OCI-LY1 (cell line): ENCODE results near the gene MOB2.

ENCODE experiments used
- H2AFZ ChIP-seq: fragments of 200-600 bp; sonication (generic), shearing (Covaris generic); 2 replicates; pipeline ENCODE4 v1.6.0; 2014; ENCODE audit warnings: antibody characterized with exemption, mild to moderate bottlenecking, low read length
- H3F3A ChIP-seq: fragments of 200-600 bp; sonication (generic), shearing (Covaris generic); 2 replicates; pipeline ENCODE4 v1.6.0; 2014; ENCODE audit warnings: mild to moderate bottlenecking, antibody characterized with exemption, low read length, moderate library complexity; ENCODE audit not compliant: insufficient read depth
- H3K27ac ChIP-seq: fragments of 200-600 bp; sonication (generic); 2 replicates; pipeline ENCODE4 v1.5.1; 2014; ENCODE audit warnings: low read length, mixed run types, mild to moderate bottlenecking, low read depth; ENCODE audit not compliant: poor library complexity, severe bottlenecking
- H3K27me3 ChIP-seq: fragments of 200-600 bp; sonication (generic); 2 replicates; pipeline ENCODE4 v1.6.0; 2014; ENCODE audit warnings: antibody characterized with exemption, mild to moderate bottlenecking, low read length, moderate library complexity; ENCODE audit not compliant: insufficient read depth
- H3K36me3 ChIP-seq: fragments of 200-600 bp; sonication (generic); 2 replicates; pipeline ENCODE4 v1.6.1; 2014; ENCODE audit warnings: mild to moderate bottlenecking, antibody characterized with exemption, low read length, moderate library complexity, mixed read lengths; ENCODE audit not compliant: insufficient read depth
- H3K4me1 ChIP-seq: fragments of 200-600 bp; sonication (generic); 2 replicates; pipeline ENCODE4 v1.5.1; 2014; ENCODE audit warnings: mild to moderate bottlenecking, low read length, moderate library complexity; ENCODE audit not compliant: insufficient read depth, severe bottlenecking
- H3K4me2 ChIP-seq: fragments of 200-600 bp; sonication (generic), shearing (Covaris generic); 2 replicates; pipeline ENCODE4 v1.6.1; 2014; ENCODE audit warnings: low read length
- H3K4me3 ChIP-seq: fragments of 200-600 bp; sonication (generic); 2 replicates; pipeline ENCODE4 v1.5.1; 2014; ENCODE audit warnings: low read length, low read depth, mild to moderate bottlenecking, mixed read lengths; ENCODE audit not compliant: poor library complexity, severe bottlenecking
- H3K79me2 ChIP-seq: fragments of 200-600 bp; shearing (Covaris generic); 2 replicates; pipeline ENCODE4 v1.6.1; 2016; ENCODE audit warnings: mixed run types, low read length, mixed read lengths; ENCODE audit not compliant: insufficient read depth
- H3K9ac ChIP-seq: fragments of 200-600 bp; sonication (generic), shearing (Covaris generic); 2 replicates; pipeline ENCODE4 v1.6.1; 2014; ENCODE audit warnings: mild to moderate bottlenecking, low read length, mixed read lengths
- H3K9me2 ChIP-seq: fragments of 200-600 bp; sonication (generic), shearing (Covaris generic); 2 replicates; pipeline ENCODE4 v1.6.1; 2014; ENCODE audit warnings: low read depth, mild to moderate bottlenecking, low read length, mixed read lengths
- H3K9me3 ChIP-seq: fragments of 200-600 bp; shearing (Covaris generic); 2 replicates; pipeline ENCODE4 v1.6.1; 2014; ENCODE audit warnings: low read length, mixed read lengths
- H4K20me1 ChIP-seq: fragments of 200-600 bp; sonication (generic), shearing (Covaris generic); 2 replicates; pipeline ENCODE4 v1.6.0; 2016; ENCODE audit warnings: mild to moderate bottlenecking, low read length; ENCODE audit not compliant: insufficient read depth
- CTCF ChIP-seq: fragments of 200-600 bp; sonication (generic), shearing (Covaris generic); IDR thresholded peaks from 2 replicates; pipeline ENCODE4 v1.5.1; 2017; ENCODE audit warnings: mild to moderate bottlenecking, antibody characterized with exemption, low read length, moderate library complexity, mixed read lengths
- EZH2 ChIP-seq: fragments of 200-600 bp; sonication (generic), shearing (Covaris generic); IDR thresholded peaks from 2 replicates; pipeline ENCODE4 v1.8.0; 2017; ENCODE audit warnings: borderline replicate concordance, mixed run types, mild to moderate bottlenecking, antibody characterized with exemption, low read length, moderate library complexity, mixed read lengths

The MOB2 gene

DNA sequence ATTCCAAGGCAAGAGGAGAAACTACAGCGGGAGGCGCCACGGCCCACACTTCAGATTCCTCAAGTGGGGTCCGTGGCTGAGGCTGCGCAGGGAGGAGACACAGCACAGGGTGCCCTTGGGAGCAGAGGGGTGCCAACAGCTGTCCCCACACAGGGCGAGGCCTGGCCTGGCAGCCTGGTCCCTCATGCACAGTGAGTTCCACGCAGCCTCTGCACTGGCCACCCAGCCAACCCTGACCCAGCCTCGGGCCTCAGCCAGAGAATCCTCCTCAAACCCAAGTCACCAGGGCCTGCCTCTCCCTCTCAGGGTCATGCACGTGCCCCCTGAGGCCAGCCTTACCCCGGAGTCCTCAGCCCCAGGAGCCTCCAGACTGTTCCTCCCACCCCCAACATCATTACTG lies 22.4 kb upstream of the MOB2 start:
- Histone ChIP-seq H4K20me1 (no peaks in the 10 kb centered on the region), H3K27me3 (no peaks in the 10 kb centered on the region), H3K36me3 (no peaks in the 10 kb centered on the region; the same call in 1 of the 2 replicates), H3K9me3 (no peaks in the 10 kb centered on the region), H3K4me3 (no peak overlapping the region), H3K27ac (no peak overlapping the region), H3K79me2 (no peaks in the 10 kb centered on the region), H3K4me1 (peaks cover 6% of the 10 kb centered on the region), H3K4me2 (no peak overlapping the region), H2AFZ (no peak overlapping the region), H3K9me2 (no peaks in the 10 kb centered on the region), H3F3A (peaks cover 8% of the 10 kb centered on the region), H3K9ac (no peak overlapping the region)
- TF ChIP-seq CTCF (no peak), EZH2 (no peak)

DNA sequence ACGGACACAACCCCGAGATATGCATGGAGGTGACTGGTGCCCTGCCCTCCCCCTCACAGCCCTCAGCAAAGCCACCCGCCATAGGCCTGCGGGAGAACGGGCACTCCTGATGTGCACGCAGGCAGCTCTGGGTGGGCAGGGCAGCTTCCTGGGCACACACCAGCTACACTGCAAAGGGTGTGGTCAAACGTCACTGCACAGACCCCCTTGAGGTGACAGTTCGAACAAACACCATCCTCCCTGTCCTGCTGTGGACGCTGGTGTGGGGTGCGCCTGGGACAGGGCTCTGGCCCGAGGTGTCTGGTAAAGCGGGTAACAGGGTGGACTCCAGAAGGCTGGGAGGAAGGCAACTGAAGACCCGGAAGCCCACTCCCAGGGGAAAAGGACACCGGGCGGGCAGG lies 21.9 kb upstream of the MOB2 start:
- Histone ChIP-seq H3K4me3 (no peak overlapping the region), H3K36me3 (no peaks in the 10 kb centered on the region; the same call in 1 of the 2 replicates), H3K9me2 (no peaks in the 10 kb centered on the region), H3K9ac (no peak overlapping the region), H3K4me2 (no peak overlapping the region), H2AFZ (no peak overlapping the region), H3K27ac (no peak overlapping the region), H4K20me1 (no peaks in the 10 kb centered on the region), H3K4me1 (peaks cover 6% of the 10 kb centered on the region), H3K9me3 (no peaks in the 10 kb centered on the region), H3K27me3 (no peaks in the 10 kb centered on the region), H3F3A (peaks cover 8% of the 10 kb centered on the region), H3K79me2 (no peaks in the 10 kb centered on the region)
- TF ChIP-seq CTCF (no peak), EZH2 (no peak)

DNA sequence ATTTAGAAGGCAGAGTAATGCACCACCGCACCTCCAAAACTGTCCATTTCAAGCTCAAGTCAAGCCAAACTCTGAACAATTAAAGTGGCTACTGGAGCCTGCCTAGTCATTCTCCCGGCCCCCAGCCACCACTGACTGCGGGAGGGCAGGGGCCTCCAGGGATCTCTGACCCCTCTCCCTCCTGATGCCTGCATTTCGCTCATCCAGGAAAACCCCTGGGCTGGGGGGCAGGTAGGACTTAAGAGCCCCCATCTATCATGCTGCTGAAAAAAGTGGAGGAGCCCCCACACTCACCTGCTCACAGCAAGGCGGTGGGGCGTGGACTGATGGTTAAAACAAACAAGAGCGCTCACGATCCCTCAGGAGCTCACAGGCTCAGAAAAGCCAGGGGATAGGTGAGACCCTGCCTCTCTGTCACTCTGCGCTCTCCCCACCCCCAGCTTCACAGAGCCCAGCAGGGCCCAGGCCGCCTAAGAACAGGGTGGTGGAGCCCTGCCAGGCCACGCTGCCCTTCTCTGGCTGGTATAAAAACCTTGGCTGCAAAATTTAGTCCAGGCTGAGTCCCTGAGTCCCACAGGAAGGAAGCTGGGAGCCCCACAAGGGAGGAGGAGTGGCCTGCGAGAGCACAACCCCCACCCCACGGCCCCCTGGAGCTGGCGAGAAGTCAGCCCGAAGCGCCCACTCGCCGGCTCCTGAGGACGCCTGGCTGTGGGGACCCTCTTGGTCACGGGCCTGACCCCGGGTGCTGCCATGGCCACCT lies 21.0 kb upstream of the MOB2 start:
- H3K4me3 ChIP-seq: no peak overlapping the region
- TF ChIP-seq EZH2 (no peak), CTCF (no peak)
- H3K79me2 ChIP-seq: no peaks in the 10 kb centered on the region

More for the DNA sequence above, 21.0 kb upstream of the MOB2 start:
- H3K4me1 ChIP-seq: peaks cover 6% of the 10 kb centered on the region
- H3K9ac ChIP-seq: no peak overlapping the region
- no peak overlapping the region for H3K27ac ChIP-seq
- no peaks in the 10 kb centered on the region for H3K9me3 ChIP-seq
- H3F3A ChIP-seq: peaks cover 8% of the 10 kb centered on the region
- no peaks in the 10 kb centered on the region; the same call in 1 of the 2 replicates for H3K36me3 ChIP-seq
- no peaks in the 10 kb centered on the region for H3K9me2 ChIP-seq
- no peaks in the 10 kb centered on the region for H3K27me3 ChIP-seq
- no peak overlapping the region for H2AFZ ChIP-seq
- H4K20me1 ChIP-seq: no peaks in the 10 kb centered on the region
- no peak overlapping the region for H3K4me2 ChIP-seq
